IMR-90 (cell line): ENCODE results near the gene MAT1A. TPM values are rescaled to one million over a fixed set of nuclear protein-coding genes. Genes with fewer than 3 reads are reported as not detected.

Experiments
- ATAC-seq: fragments of 200-7000 bp; cut with Tn5 transposase; 2 replicates; pipeline ENCODE4 v1.9.1; 2020; ENCODE audit warnings: low read depth, mild to moderate bottlenecking, moderate library complexity
- BruUV-seq: library from RNA; stranded (reverse); fragments of 400-500 nt; replicated peaks from 2 replicates; lab custom pipeline; 2021; lab: Mats Ljungman, UMichigan
- CTCF ChIA-PET: fragments of 300-600 bp; formaldehyde crosslinking; extraction: SDS; loops from one replicate; lab custom pipeline; 2021; ENCODE audit warnings: antibody characterized with exemption; lab: Yijun Ruan, JAX
- POLR2A ChIA-PET: fragments of 300-600 bp; sonication (Branson Sonifier 250); formaldehyde crosslinking; loops from one replicate; lab custom pipeline; 2022; ENCODE audit warnings: antibody characterized with exemption; ENCODE audit not compliant: unreplicated experiment; lab: Charles Lee
- DNase-seq: peaks from one replicate; pipeline ENCODE4 v3.0.0; 2013
- H2AFZ ChIP-seq: replicated peaks from 2 replicates; pipeline ENCODE3; 2013; ENCODE audit warnings: low read length, mild to moderate bottlenecking; ENCODE audit not compliant: poor library complexity
- H2AK5ac ChIP-seq: 2 replicates; pipeline ENCODE4 v1.6.1; 2013; ENCODE audit warnings: low read depth, low read length, inconsistent platforms
- H2AK9ac ChIP-seq: replicated peaks from 2 replicates; pipeline ENCODE3; 2013; ENCODE audit warnings: mild to moderate bottlenecking, low read depth, low read length, moderate library complexity; ENCODE audit not compliant: poor library complexity
- H2BK120ac ChIP-seq: 2 replicates; pipeline ENCODE4 v1.6.1; 2013; ENCODE audit warnings: low read depth, low read length, inconsistent platforms
- H2BK15ac ChIP-seq: 3 replicates; pipeline ENCODE4 v1.6.1; 2013; ENCODE audit warnings: low read depth, low read length, inconsistent platforms
- H2BK20ac ChIP-seq: 2 replicates; pipeline ENCODE4 v1.6.1; 2013; ENCODE audit warnings: low read depth, mild to moderate bottlenecking, inconsistent platforms, low read length, moderate library complexity
- H2BK5ac ChIP-seq: 2 replicates; pipeline ENCODE4 v1.6.1; 2013; ENCODE audit warnings: mild to moderate bottlenecking, low read depth, low read length, inconsistent platforms; ENCODE audit not compliant: poor library complexity, severe bottlenecking
- H3K14ac ChIP-seq: replicated peaks from 2 replicates; pipeline ENCODE4 v1.6.1; 2013; ENCODE audit warnings: low read depth, low read length, inconsistent platforms
- H3K18ac ChIP-seq: 2 replicates; pipeline ENCODE4 v1.6.1; 2013; ENCODE audit warnings: low read depth, low read length, control low read depth
- H3K23ac ChIP-seq: 2 replicates; pipeline ENCODE4 v1.6.1; 2013; ENCODE audit warnings: low read depth, low read length, inconsistent platforms
- H3K27ac ChIP-seq: 2 replicates; pipeline ENCODE4 v1.5.1; 2013; ENCODE audit warnings: mild to moderate bottlenecking, control low read depth, low read length; ENCODE audit not compliant: insufficient read depth
- H3K27me3 ChIP-seq: 2 replicates; pipeline ENCODE4 v1.6.1; 2013; ENCODE audit warnings: low read length; ENCODE audit not compliant: control insufficient read depth, insufficient read depth
- H3K36me3 ChIP-seq: 2 replicates; pipeline ENCODE4 v1.6.1; 2013; ENCODE audit warnings: low read length, mixed read lengths; ENCODE audit not compliant: control insufficient read depth, insufficient read depth
- H3K4ac ChIP-seq: 2 replicates; pipeline ENCODE4 v1.6.1; 2013; ENCODE audit warnings: low read depth, low read length, inconsistent platforms
- H3K4me1 ChIP-seq: 2 replicates; pipeline ENCODE4 v1.6.1; 2013; ENCODE audit warnings: low read length, mixed read lengths; ENCODE audit not compliant: control insufficient read depth, insufficient read depth
- H3K4me2 ChIP-seq: 2 replicates; pipeline ENCODE4 v1.6.1; 2013; ENCODE audit warnings: low read depth, mild to moderate bottlenecking, control low read depth, low read length, moderate library complexity
- H3K4me3 ChIP-seq: 2 replicates; pipeline ENCODE4 v1.5.1; 2013; ENCODE audit warnings: low read depth, mild to moderate bottlenecking, control low read depth, low read length, moderate library complexity; ENCODE audit not compliant: insufficient read depth
- H3K56ac ChIP-seq: 2 replicates; pipeline ENCODE4 v1.6.1; 2013; ENCODE audit warnings: low read length, inconsistent platforms; ENCODE audit not compliant: insufficient read depth; ENCODE audit errors: extremely low read depth
- H3K79me1 ChIP-seq, 2 experiments: 2 replicates each; pipeline ENCODE4 v1.6.1; 2013; ENCODE audit warnings: low read length in 2 of 2, inconsistent platforms in 1 of 2, low read depth in 1 of 2
- H3K9ac ChIP-seq: 2 replicates; pipeline ENCODE4 v1.6.1; 2013; ENCODE audit warnings: low read depth, low read length, control low read depth
- H3K9me1 ChIP-seq: 2 replicates; pipeline ENCODE4 v1.6.1; 2013; ENCODE audit warnings: low read length, inconsistent platforms; ENCODE audit not compliant: insufficient read depth
- H3K9me3 ChIP-seq: 2 replicates; pipeline ENCODE4 v1.6.1; 2013; ENCODE audit warnings: low read length; ENCODE audit not compliant: control insufficient read depth, insufficient read depth
- H4K20me1 ChIP-seq: 2 replicates; pipeline ENCODE4 v1.6.1; 2013; ENCODE audit warnings: low read length, inconsistent platforms; ENCODE audit not compliant: insufficient read depth
- H4K5ac ChIP-seq: 2 replicates; pipeline ENCODE4 v1.6.1; 2013; ENCODE audit warnings: mild to moderate bottlenecking, low read depth, low read length, control low read depth
- H4K8ac ChIP-seq, 2 experiments: 2 replicates each; pipeline ENCODE4 v1.6.1; 2013; ENCODE audit warnings: low read depth in 2 of 2, low read length in 2 of 2, control low read depth in 1 of 2, inconsistent platforms in 1 of 2
- H4K91ac ChIP-seq: 2 replicates; pipeline ENCODE4 v1.6.1; 2013; ENCODE audit warnings: low read depth, low read length, inconsistent platforms; ENCODE audit not compliant: insufficient read depth
- BHLHE40 ChIP-seq: fragments of 150-350 bp; IDR thresholded peaks from 2 replicates; pipeline ENCODE4 v1.6.1; 2016; ENCODE audit warnings: mild to moderate bottlenecking, low read depth, low read length
- CEBPB ChIP-seq: IDR thresholded peaks from 2 replicates; pipeline ENCODE4 v1.6.1; 2012; ENCODE audit warnings: low read depth, low read length, improper control_type of control experiment
- CHD1 ChIP-seq: IDR thresholded peaks from 2 replicates; pipeline ENCODE4 v1.6.1; 2012; ENCODE audit warnings: low read depth, low read length, improper control_type of control experiment
- CTCF ChIP-seq: conservative IDR thresholded peaks from 2 replicates; pipeline ENCODE4 v1.5.1; 2012; ENCODE audit warnings: mild to moderate bottlenecking, low read depth, low read length, improper control_type of control experiment
- ELK1 ChIP-seq: fragments of 150-350 bp; IDR thresholded peaks from 2 replicates; pipeline ENCODE4 v1.6.1; 2016; ENCODE audit warnings: low read depth, mild to moderate bottlenecking, low read length, moderate library complexity, borderline replicate concordance
- FOS ChIP-seq: fragments of 150-350 bp; IDR thresholded peaks from 2 replicates; pipeline ENCODE4 v1.6.1; 2016; ENCODE audit warnings: low read depth, low read length
- MAFK ChIP-seq: IDR thresholded peaks from 2 replicates; pipeline ENCODE4 v1.6.1; 2012; ENCODE audit warnings: low read depth, low read length, improper control_type of control experiment
- MAZ ChIP-seq: IDR thresholded peaks from 2 replicates; pipeline ENCODE4 v1.6.1; 2012; ENCODE audit warnings: low read depth, mild to moderate bottlenecking, low read length, improper control_type of control experiment, moderate library complexity, borderline replicate concordance
- MXI1 ChIP-seq: IDR thresholded peaks from 2 replicates; pipeline ENCODE4 v1.6.1; 2012; ENCODE audit warnings: low read depth, mild to moderate bottlenecking, low read length, moderate library complexity, borderline replicate concordance
- NFE2L2 ChIP-seq: fragments of 150-350 bp; IDR thresholded peaks from 2 replicates; pipeline ENCODE4 v1.6.1; 2016; ENCODE audit warnings: low read depth, mild to moderate bottlenecking, low read length
- POLR2A ChIP-seq: IDR thresholded peaks from 2 replicates; pipeline ENCODE4 v1.6.1; 2012; ENCODE audit warnings: mild to moderate bottlenecking, low read depth, low read length
- RAD21 ChIP-seq: IDR thresholded peaks from 2 replicates; pipeline ENCODE4 v1.6.1; 2012; ENCODE audit warnings: low read length, improper control_type of control experiment
- RCOR1 ChIP-seq: IDR thresholded peaks from 2 replicates; pipeline ENCODE4 v1.6.1; 2012; ENCODE audit warnings: mild to moderate bottlenecking, low read length, improper control_type of control experiment; ENCODE audit not compliant: insufficient replicate concordance
- RFX5 ChIP-seq: IDR thresholded peaks from 2 replicates; pipeline ENCODE4 v1.8.0; 2012; ENCODE audit warnings: low read depth, mild to moderate bottlenecking, low read length, moderate library complexity
- SMC3 ChIP-seq: fragments of 150-350 bp; IDR thresholded peaks from 2 replicates; pipeline ENCODE4 v1.6.1; 2016; ENCODE audit warnings: low read depth, mild to moderate bottlenecking, antibody characterized with exemption, low read length, moderate library complexity
- USF2 ChIP-seq: fragments of 150-350 bp; IDR thresholded peaks from 2 replicates; pipeline ENCODE4 v1.6.1; 2017; ENCODE audit warnings: mild to moderate bottlenecking, antibody characterized with exemption, low read length, low read depth
- WGBS, 2 experiments: methylation state at CpG; one replicate each; pipeline versions ENCODE4 v1.1.5 to v1.1.7; 2013; ENCODE audit warnings: missing lambda C conversion rate in 2 of 2; ENCODE audit not compliant: insufficient read length in 1 of 2; ENCODE audit errors: extremely low coverage in 2 of 2; 5-methylcytosine and 5-hydroxymethylcytosine counted together
- dilution Hi-C: fragments of 300-500 bp; cut with HindIII; formaldehyde crosslinking; loops from one replicate; pipeline ENCODE4 v1.14.3; 2018; ENCODE audit warnings: low sequenced_read_pairs; ENCODE audit not compliant: unreplicated experiment
- in situ Hi-C: fragments of 300-500 bp; cut with MboI; formaldehyde crosslinking; loops from 3 replicates; pipeline ENCODE4 v1.14.3; 2019; ENCODE audit warnings: low sequenced_read_pairs, inconsistent platforms, mixed read lengths
- intact Hi-C: fragments of 100-400 bp; cut with micrococcal nuclease; formaldehyde crosslinking; loops from 2 replicates; pipeline ENCODE4 v1.10.0; 2022
- polyA plus RNA-seq, 3 experiments: library from polyadenylated mRNA; depleted of rRNA; stranded (reverse); fragments of >200 nt; gene quantifications; 2 replicates each; pipeline ENCODE4 v1.2.3, GENCODE V29; 2012; ENCODE audit warnings: low replicate concordance in 1 of 3
- total RNA-seq: library from RNA; depleted of rRNA; stranded (reverse); fragments of >200 nt; gene quantifications from 2 replicates; pipeline ENCODE4 v1.2.3, GENCODE V29; 2012

MAT1A gene
- total and polyA plus RNA-seq, 2 of the 4 experiments (the other 2 are of a cell fraction), result not detected

GRCh38 chr10:80280071-80280800, 9.2 kb downstream of the MAT1A start:
- no peak overlapping the region for H3K14ac ChIP-seq
- no peak overlapping the region for H2AK5ac ChIP-seq
- no peak overlapping the region for H3K4me2 ChIP-seq
- no peak overlapping the region for H2BK120ac ChIP-seq
- H4K91ac ChIP-seq, result no peak overlapping the region
- no peak overlapping the region for H2BK20ac ChIP-seq
- H3K18ac ChIP-seq, result no peak overlapping the region
- ATAC-seq (no peak), DNase-seq (no peak)
- TF ChIP-seq RCOR1 (no peak), RFX5 (no peak), MAZ (no peak), USF2 (no peak), POLR2A (no peak), MAFK (no peak), SMC3 (no peak), MXI1 (no peak), BHLHE40 (no peak), FOS (no peak), CHD1 (no peak), NFE2L2 (no peak), CTCF (no peak), ELK1 (no peak), CEBPB (no peak), RAD21 (no peak)
- H3K79me1 ChIP-seq, result no peaks in the 10 kb centered on the region
- no peak overlapping the region for H4K5ac ChIP-seq
- dilution Hi-C loops, result no loop called here
- H2BK15ac ChIP-seq, result no peak overlapping the region
- no peak overlapping the region for H3K27ac ChIP-seq
- WGBS, 2 experiments, result 76% methylated on average over 9 of the region's 23 CpGs; no CpG with 5 or more reads in 1 of the 2 experiments
- H3K9me3 ChIP-seq, result no peaks in the 10 kb centered on the region
- no peak overlapping the region for H3K23ac ChIP-seq
- no peaks in the 10 kb centered on the region for H4K20me1 ChIP-seq
- H4K8ac ChIP-seq, result no peak overlapping the region
- in situ Hi-C loops, result no loop called here
- H2BK5ac ChIP-seq, result no peak overlapping the region
- H3K36me3 ChIP-seq, result no peaks in the 10 kb centered on the region
- H3K4ac ChIP-seq, result no peak overlapping the region
- H3K56ac ChIP-seq, result no peak overlapping the region
- H3K4me1 ChIP-seq, result no peaks in the 10 kb centered on the region
- H3K4me3 ChIP-seq, result no peak overlapping the region
- no peak overlapping the region for H2AK9ac ChIP-seq
- H3K27me3 ChIP-seq, result peaks cover 26% of the 10 kb centered on the region
- BruUV-seq, result no TSS peak
- H2AFZ ChIP-seq, result no peak overlapping the region
- H3K9me1 ChIP-seq, result no peaks in the 10 kb centered on the region; the same call in 1 of the 2 replicates
- ChIA-PET POLR2A (no interaction called here), CTCF (no interaction called here)
- intact Hi-C loops, result no loop called here
- no peak overlapping the region for H3K9ac ChIP-seq
